ENCODE data around the gene CNTNAP2.
A peak's percentile ranks its signal among the peaks of the same experiment; 100 is the strongest.

Gene CNTNAP2

GRCh38 chr7:148180075-148180474 lies 2063.5 kb downstream of the CNTNAP2 start:
- no peak for DNase-seq

DNA sequence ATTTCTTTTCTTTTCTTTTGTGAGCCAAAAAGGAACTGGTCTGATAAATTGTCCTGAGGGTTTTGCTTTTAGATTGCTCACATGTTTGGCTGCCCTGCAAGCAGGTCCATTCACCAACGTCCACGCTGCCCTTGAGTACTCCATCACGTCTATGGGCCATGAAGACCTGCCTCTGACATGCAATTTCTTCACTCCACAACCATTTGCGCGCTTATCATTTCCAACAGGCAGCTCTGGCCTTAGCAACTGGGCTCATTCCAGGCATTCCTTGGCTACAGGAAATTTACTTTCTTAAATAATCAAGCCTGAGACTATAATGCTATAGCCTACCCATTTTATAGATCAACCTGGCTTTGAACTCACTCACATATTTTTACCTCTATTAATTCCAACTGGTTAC lies 2065.7 kb downstream of the CNTNAP2 start:
- DNase-seq, result no peak

GRCh38 chr7:148185041-148185440 lies 2068.4 kb downstream of the CNTNAP2 start:
- no peak for DNase-seq

GRCh38 chr7:148187471-148187870 lies 2070.9 kb downstream of the CNTNAP2 start:
- DNase-seq, result no peak

DNA sequence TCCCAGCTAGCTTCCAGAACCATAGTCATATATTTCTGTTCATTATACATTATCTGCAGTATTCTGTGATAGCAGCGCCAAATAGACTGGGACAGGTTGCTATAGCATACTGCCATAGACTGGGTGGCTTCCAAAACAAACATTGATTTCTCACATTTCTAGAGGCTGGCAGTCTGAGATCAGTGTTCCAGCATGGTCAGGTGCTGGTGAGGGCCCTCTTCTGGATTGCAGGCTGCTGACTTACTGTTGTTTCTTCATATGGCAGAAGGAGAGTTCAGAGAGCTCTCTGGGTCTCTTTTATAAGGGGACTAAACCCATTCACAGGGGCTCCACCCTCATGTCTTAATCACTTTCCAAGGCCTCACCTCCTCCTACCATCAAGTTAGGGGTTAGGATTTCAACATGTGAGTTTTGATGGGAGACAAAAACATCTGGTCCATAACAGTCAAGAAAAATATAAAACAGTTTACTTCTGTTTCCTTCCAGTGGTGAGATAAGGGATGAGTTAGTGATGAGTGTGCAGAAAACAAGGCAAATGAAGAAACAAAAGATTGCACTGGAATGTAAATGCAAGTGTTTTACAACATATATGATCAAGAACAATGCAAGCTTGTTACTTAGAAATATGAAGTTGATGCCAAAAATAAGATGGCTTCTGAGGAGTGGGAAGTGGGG lies 2074.9 kb downstream of the CNTNAP2 start:
- DNase-seq, result no peak

DNA sequence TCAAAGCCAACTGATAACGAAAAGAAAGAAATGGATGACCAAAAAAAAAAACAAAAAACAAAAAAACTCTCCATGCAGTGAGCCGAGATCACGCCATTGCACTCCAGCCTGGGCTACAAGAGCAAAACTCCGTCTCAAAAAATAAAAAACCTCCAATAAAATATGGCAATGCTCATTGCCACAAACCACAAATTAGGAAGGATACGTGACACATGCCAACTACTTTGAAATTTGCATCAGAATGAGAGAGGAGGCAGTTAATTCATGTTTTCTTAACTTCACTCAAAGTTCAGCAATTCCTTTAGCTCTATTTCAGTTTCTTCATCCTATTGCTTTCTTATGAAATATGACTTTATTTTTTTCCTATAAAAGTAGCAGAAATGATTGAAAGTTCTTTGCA lies 2075.9 kb downstream of the CNTNAP2 start:
- no peak for DNase-seq

GRCh38 chr7:148201992-148202391 lies 2085.4 kb downstream of the CNTNAP2 start:
- no peak for DNase-seq

DNA sequence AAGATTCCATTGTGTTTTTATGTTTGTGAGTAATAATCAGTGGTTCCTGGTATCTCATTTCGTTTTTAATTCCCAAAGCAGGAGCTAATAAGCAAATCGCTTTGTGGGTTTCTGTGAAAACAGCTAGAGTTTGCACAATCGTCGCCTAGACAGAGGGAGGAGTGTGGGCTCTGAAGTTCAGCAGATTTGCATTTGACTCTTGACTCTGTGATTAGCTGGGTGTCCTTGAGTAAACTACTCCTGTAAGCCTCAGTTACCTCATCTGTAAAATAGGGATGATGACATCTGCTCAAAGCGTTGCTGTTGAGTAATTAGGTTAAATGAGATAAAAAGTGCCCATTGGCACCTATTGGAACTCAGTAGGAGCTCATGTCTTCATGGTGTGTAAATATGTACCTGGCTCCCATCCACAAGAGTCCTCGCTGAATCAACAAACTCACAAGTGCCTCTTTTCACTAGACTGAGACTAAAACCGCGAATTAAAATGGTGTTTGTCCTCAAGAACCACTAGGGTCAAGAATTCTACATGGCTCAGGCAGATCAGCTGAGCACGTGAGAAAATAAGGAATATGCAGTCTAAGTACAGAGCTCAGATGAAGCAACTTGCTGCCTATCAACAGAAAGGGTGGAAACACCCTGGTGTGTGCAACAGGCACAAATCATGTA lies 2088.2 kb downstream of the CNTNAP2 start:
- DNase-seq, result peak; percentile 61 to 79 (median 78)

- DNase-seq, result no peak
These were observed 2093.1 kb downstream of the CNTNAP2 start for GRCh38 chr7:148209643-148210190.

GRCh38 chr7:148210804-148211325 lies 2094.3 kb downstream of the CNTNAP2 start:
- no peak for DNase-seq

DNA sequence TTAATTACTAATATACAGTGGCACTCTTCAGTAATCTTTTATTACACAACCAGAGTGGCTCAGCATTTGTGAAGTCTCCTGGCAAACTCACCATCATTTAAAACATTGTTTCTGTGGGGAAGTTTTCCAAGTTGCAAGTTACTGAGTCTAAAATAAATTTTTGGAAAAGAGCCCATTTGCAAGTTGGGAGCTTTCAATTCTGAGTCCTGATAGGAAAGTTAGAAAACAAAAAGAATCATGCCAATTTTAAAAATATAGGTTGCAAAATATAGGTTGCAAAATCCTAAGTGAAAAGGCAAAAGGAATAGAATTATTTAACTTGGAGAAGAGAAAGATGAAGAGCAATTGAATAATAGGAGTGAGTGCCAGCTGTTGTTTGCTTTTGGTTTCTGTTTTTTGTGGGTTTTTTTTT lies 2095.1 kb downstream of the CNTNAP2 start:
- DNase-seq, result no peak

GRCh38 chr7:148212731-148213130 lies 2096.1 kb downstream of the CNTNAP2 start:
- DNase-seq, result no peak

DNA sequence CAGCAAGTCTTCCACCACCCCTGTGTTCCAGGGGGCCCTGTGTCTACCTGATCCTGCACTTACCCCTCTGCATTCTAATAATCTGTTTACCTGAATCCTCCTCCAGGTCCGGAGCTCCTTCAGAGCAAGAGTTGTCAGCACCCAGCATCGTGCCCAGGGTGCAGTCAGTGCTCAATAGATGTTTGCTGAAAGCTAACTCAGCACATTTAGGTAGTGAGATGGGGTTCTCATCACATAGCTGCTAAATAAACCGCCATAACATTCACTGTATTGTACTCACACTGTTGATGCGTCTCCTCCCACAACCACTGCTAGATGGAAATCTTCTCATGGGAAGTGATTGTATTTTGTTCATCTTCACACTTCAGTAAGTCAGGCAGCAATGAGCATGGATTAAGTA lies 2097.5 kb downstream of the CNTNAP2 start:
- no peak for DNase-seq

DNA sequence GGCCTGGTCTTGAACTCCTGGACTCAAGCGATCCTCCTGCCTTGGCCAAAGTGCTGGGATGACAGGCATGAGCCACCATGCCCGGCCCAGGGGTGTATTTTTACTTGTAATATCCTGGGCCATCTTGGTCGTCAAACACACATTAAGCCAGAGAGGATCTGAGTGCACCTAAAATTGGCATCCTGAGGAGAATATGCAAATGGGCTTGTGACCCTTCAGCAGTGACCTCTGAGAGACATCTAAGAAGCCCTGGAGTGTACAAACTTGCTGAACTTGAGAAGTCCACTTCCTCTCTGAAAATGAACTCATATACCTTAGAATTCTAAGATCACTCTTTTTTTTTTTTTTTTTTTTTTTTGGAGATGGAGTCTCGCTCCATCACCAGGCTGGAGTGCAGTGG lies 2102.0 kb downstream of the CNTNAP2 start:
- DNase-seq, result no peak

- DNase-seq, result no peak
These were observed 2106.1 kb downstream of the CNTNAP2 start for GRCh38 chr7:148222721-148223120.

DNA sequence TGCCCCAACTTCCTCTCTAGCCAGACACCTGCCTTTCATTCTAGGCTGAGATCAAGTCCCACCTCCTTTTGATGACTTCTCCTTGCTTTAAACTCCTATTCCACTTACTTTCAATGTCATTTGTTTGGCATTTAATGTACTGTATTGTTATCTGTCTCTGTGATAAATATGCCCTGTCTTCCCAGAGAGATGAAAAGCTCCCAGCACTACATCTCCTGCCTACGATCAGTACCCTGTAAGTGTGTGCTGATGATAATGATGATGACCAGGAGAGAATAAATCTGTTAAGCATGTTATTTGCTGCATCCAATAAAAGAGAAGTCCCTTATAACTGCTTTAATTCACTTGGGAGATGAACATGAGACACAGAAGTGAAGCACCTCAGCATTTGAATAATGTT lies 2106.6 kb downstream of the CNTNAP2 start:
- DNase-seq, result no peak

GRCh38 chr7:148223738-148224137 lies 2107.1 kb downstream of the CNTNAP2 start:
- DNase-seq, result no peak

DNA sequence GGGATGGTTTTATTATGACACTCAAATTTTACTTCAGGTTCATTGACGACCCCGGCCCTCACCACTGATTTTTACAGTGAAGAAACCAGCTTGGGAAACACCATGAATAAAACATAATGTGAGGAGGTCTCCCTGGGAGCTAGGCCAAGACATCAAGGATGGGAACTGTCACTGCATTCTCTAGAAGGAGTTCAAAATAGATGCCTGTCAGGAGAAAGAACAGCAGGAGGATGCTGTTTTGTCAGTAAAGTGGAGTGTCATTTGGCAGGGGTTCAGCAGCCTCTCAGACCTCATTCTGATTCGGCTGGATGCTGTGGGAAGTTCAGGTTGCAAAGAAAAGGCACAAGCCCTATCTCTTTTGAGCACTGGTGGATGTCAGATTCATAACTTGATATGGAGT lies 2113.7 kb downstream of the CNTNAP2 start:
- peak in 1 of 3 experiments; percentile 11 for DNase-seq

GRCh38 chr7:148230883-148231282 lies 2114.3 kb downstream of the CNTNAP2 start:
- DNase-seq, result no peak

GRCh38 chr7:148232784-148233183 lies 2116.2 kb downstream of the CNTNAP2 start:
- DNase-seq, result no peak

- no peak for DNase-seq
These were observed 2118.1 kb downstream of the CNTNAP2 start for GRCh38 chr7:148234715-148235114.

GRCh38 chr7:148238761-148239325 lies 2122.2 kb downstream of the CNTNAP2 start:
- no peak for DNase-seq

DNA sequence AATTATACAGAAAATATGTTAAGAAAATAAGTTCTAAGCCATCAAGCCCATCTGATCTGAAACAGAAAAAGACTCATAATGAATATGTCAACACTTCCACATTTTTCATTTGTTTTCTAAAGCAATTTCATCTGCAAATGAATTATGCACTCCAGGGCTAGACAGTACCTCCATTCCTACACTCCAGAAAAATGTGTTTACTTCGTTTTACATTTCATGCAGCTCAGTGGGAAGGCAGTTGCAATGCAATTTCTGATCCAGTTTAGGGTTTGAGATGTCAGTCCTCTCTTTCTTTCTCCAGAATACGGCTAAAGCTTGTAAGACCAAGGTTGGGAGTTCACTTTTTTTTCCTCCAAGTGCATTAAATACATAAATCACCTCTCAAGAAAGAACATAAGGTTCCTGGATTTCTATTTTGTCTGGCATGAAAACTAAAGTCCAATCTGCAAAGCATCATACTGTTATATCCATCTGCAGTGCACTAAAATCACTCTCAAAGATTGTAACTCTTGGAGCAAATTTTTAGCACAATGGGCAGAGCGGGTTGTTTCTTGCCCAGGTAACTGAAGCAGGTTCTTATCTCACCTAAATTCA lies 2125.2 kb downstream of the CNTNAP2 start:
- no peak for DNase-seq
